Ovary (tissue), 9 donors: ENCODE results near the gene XRCC3. TPM values are rescaled to one million over a fixed set of nuclear protein-coding genes. Genes with fewer than 3 reads are reported as not detected.

Experiments
- DNase-seq, 5 donors: peaks; one replicate each; pipeline ENCODE4 v3.0.0-alpha.2; 2019 to 2020
- H3K27ac ChIP-seq, 2 donors: fragments of 200-600 bp; one replicate each; pipeline versions ENCODE4 v1.5.1 to v1.8.0; 2019 to 2022
- H3K27me3 ChIP-seq: fragments of 200-600 bp; one replicate; pipeline ENCODE4 v1.8.0; 2022
- H3K36me3 ChIP-seq: fragments of 200-600 bp; sonication (generic); one replicate; pipeline ENCODE4 v1.5.1; 2019
- H3K4me1 ChIP-seq: one replicate; pipeline ENCODE4 v1.8.1; 2013; ENCODE audit warnings: mild to moderate bottlenecking, moderate library complexity; ENCODE audit not compliant: insufficient read depth
- H3K4me3 ChIP-seq: fragments of 200-600 bp; sonication (generic); one replicate; pipeline ENCODE4 v1.5.1; 2017
- H3K9me3 ChIP-seq, 2 donors: fragments of 200-600 bp in 1 of 2; sonication (generic) in 1 of 2; one replicate each; pipeline versions ENCODE4 v1.5.1 to v1.8.1; 2013 to 2019; ENCODE audit warnings: mild to moderate bottlenecking in 1 of 2, moderate library complexity in 1 of 2
- CTCF ChIP-seq, 3 donors: fragments of 450-650 bp in 2 of 3; fragments of 200-600 bp in 1 of 3; IDR thresholded peaks; one replicate each; pipeline versions ENCODE4 v1.5.1 to v1.8.0; 2016 to 2022; ENCODE audit warnings: antibody characterized with exemption in 3 of 3, mild to moderate bottlenecking in 1 of 3
- EP300 ChIP-seq: sonication (generic); formaldehyde crosslinking; IDR thresholded peaks from one replicate; pipeline ENCODE4 v1.6.1; 2017; ENCODE audit warnings: antibody characterized with exemption
- POLR2A ChIP-seq: fragments of 450-650 bp; IDR thresholded peaks from one replicate; pipeline ENCODE4 v1.6.1; 2017; ENCODE audit warnings: antibody characterized with exemption, mild to moderate bottlenecking, moderate library complexity
- WGBS, 3 donors: extraction: QIAGEN DNeasy Blood & Tissue Kit in 1 of 3; methylation state at CpG; one replicate each; pipeline versions ENCODE4 v1.1.5 to v1.1.7; 2013 to 2017; 5-methylcytosine and 5-hydroxymethylcytosine counted together
- intact Hi-C, 4 donors: fragments of 100-400 bp; cut with DNase I; formaldehyde crosslinking; loops; one replicate each; pipeline versions ENCODE4 v1.11.0 to v1.15.1; 2022 to 2023
- polyA plus RNA-seq, 2 donors: library from polyadenylated mRNA; stranded (reverse); fragments of 200-250 nt in 1 of 2; fragments of 350-450 nt in 1 of 2; fragmentation: Illumina TruSeq in 1 of 2; extraction: RNeasy Lipid Tissue Mini Kit (QIAGEN cat#74804) in 1 of 2; gene quantifications; one replicate each; pipeline ENCODE4 v1.2.3, GENCODE V29; 2013 to 2014
- total RNA-seq, 7 donors: library from RNA; depleted of rRNA in 2 of 7; stranded (reverse); fragments of >200 nt in 2 of 7; fragmentation: NEBNext Ultra II Directional in 3 of 7; extraction: Animal tissue kit (Norgen Biotek cat#: 25700) in 3 of 7; gene quantifications; one replicate each; pipeline versions ENCODE4 v1.1.0 to v1.2.4, GENCODE V29; 2016 to 2023
- donor health status: DM: no; HTN: no; CAD: no; lungs with moderate emphysema.
- donor health status: DM: no; HTN: no; CAD: no.
- donor health status: Bipolar disorder and iron deficiency.
- donor health status: DM: yes; HTN: yes; CAD: no.
- donor health status: DM: no; HTN: no; CAD: no.
- donor health status: DM: yes; HTN: yes; CAD: no.

The XRCC3 gene
- total and polyA plus RNA-seq, 9 donors = 1.4 to 8.5 (median 3.7) TPM

GRCh38 chr14:103696466-103697071 lies 18.7 kb downstream of the XRCC3 start:
- Histone ChIP-seq H3K27me3 (no peaks in the 10 kb centered on the region), H3K36me3 (no peaks in the 10 kb centered on the region), H3K27ac (peak overlapping the region in 1 of 2 donors; percentile 58), H3K9me3 (no peaks in the 10 kb centered on the region), H3K4me1 (peaks cover 22% of the 10 kb centered on the region), H3K4me3 (no peak overlapping the region)
- 4 to 6% (median 6%) methylated on average over 17 of the region's 17 CpGs for WGBS, 3 donors
- DNase-seq = peak in 3 of 5 donors; percentile 62 to 83 (median 69)
- TF ChIP-seq POLR2A = no peak
- intact Hi-C loops = no loop called here

GRCh38 chr14:103696070-103696402 lies 19.2 kb downstream of the XRCC3 start:
- Histone ChIP-seq H3K4me3 (no peak overlapping the region), H3K36me3 (no peaks in the 10 kb centered on the region), H3K27me3 (no peaks in the 10 kb centered on the region), H3K9me3 (no peaks in the 10 kb centered on the region), H3K27ac (peak overlapping the region in 1 of 2 donors; percentile 58), H3K4me1 (peaks cover 22% of the 10 kb centered on the region)
- intact Hi-C loops = no loop called here
- peak in 1 of 5 donors; percentile 37 for DNase-seq
- TF ChIP-seq EP300 (no peak), POLR2A (no peak), CTCF (IDR thresholded peaks at IDR 0.05) (no peak)
- 14 to 27% (median 18%) methylated on average over 6 to 13 of the region's 13 CpGs for WGBS, 3 donors

- H3K27me3 ChIP-seq = no peaks in the 10 kb centered on the region
- peaks cover 22% of the 10 kb centered on the region for H3K4me1 ChIP-seq
- H3K27ac ChIP-seq = no peak overlapping the region
- H3K9me3 ChIP-seq = no peaks in the 10 kb centered on the region
- intact Hi-C loops = no loop called here
- DNase-seq = peak in 1 of 5 donors; percentile 32
- H3K4me3 ChIP-seq = no peak overlapping the region
- 47 to 54% (median 52%) methylated on average over 14 of the region's 14 CpGs for WGBS, 3 donors
- no peaks in the 10 kb centered on the region for H3K36me3 ChIP-seq
- TF ChIP-seq EP300 (no peak), POLR2A (no peak), CTCF (IDR thresholded peaks at IDR 0.05) (no peak)
These were observed 19.8 kb downstream of the XRCC3 start for GRCh38 chr14:103695296-103696069.

- no peak for TF ChIP-seq POLR2A
- TF ChIP-seq EP300 = no peak
- TF ChIP-seq CTCF (IDR thresholded peaks at IDR 0.05) = no peak
- H3K27me3 ChIP-seq = no peaks in the 10 kb centered on the region
- 87 to 91% (median 89%) methylated on average over 20 of the region's 20 CpGs for WGBS, 3 donors
- H3K27ac ChIP-seq = no peak overlapping the region
- H3K4me3 ChIP-seq = no peak overlapping the region
- H3K36me3 ChIP-seq = no peaks in the 10 kb centered on the region
- peaks cover 22% of the 10 kb centered on the region for H3K4me1 ChIP-seq
- peak in 1 of 5 donors; percentile 24 for DNase-seq
- intact Hi-C loops = no loop called here
- H3K9me3 ChIP-seq = no peaks in the 10 kb centered on the region
These were observed 20.7 kb downstream of the XRCC3 start for GRCh38 chr14:103694572-103695026.

GRCh38 chr14:103693515-103693914 lies 21.7 kb downstream of the XRCC3 start:
- Histone ChIP-seq H3K9me3 (no peaks in the 10 kb centered on the region), H3K36me3 (no peaks in the 10 kb centered on the region), H3K4me3 (no peak overlapping the region), H3K27ac (no peak overlapping the region), H3K4me1 (peaks cover 24% of the 10 kb centered on the region), H3K27me3 (no peaks in the 10 kb centered on the region)
- TF ChIP-seq CTCF (IDR thresholded peaks at IDR 0.05) = no peak
- no peak for TF ChIP-seq POLR2A
- TF ChIP-seq EP300 = no peak
- intact Hi-C loops = no loop called here
- WGBS, 3 donors = 91 to 93% (median 92%) methylated on average over 22 of the region's 22 CpGs
- DNase-seq = peak in 1 of 5 donors; percentile 38
